HEK293 (cell line): ENCODE results near the gene USP32.
"Not testable (repeated sequence)": the region's sequence is repeated elsewhere in the genome, so short reads cannot be mapped to it uniquely, and the experiment has no call there.

Experiments
- CTCF ChIA-PET: fragments of 350-600 bp; formaldehyde crosslinking; extraction: SDS; loops from one replicate; lab custom pipeline; 2021; ENCODE audit warnings: antibody characterized with exemption; lab: Yijun Ruan, JAX
- POLR2A ChIA-PET: fragments of 300-600 bp; formaldehyde crosslinking; extraction: SDS; loops from one replicate; lab custom pipeline; 2020; ENCODE audit warnings: antibody characterized with exemption, inconsistent platforms; lab: Yijun Ruan, JAX
- H3K27ac ChIP-seq: fragments of 200-500 bp; sonication (Bioruptor generic); 2 replicates; pipeline ENCODE4 v1.5.1; 2014; ENCODE audit warnings: low read depth, low read length, control low read depth, inconsistent platforms; ENCODE audit errors: extremely low read depth
- H3K36me3 ChIP-seq, 2 experiments: fragments of 200-500 bp in 1 of 2; sonication (Bioruptor generic) in 1 of 2; 1 replicate in 1 of 2; 2 replicates in 1 of 2; pipeline ENCODE4 v1.5.1; 2014 to 2017; ENCODE audit warnings: inconsistent platforms in 2 of 2, low read length in 2 of 2; ENCODE audit not compliant: control insufficient read depth in 2 of 2, insufficient read depth in 1 of 2
- H3K4me1 ChIP-seq: fragments of 200-500 bp; sonication (Bioruptor generic); 2 replicates; pipeline ENCODE4 v1.5.1; 2014; ENCODE audit warnings: mild to moderate bottlenecking, low read length, inconsistent platforms; ENCODE audit not compliant: control insufficient read depth, insufficient read depth
- H3K4me3 ChIP-seq: 2 replicates; pipeline ENCODE4 v1.5.1; 2011; ENCODE audit warnings: low read depth, mild to moderate bottlenecking, control low read depth, low read length, moderate library complexity
- H3K9me3 ChIP-seq: fragments of 200-500 bp; sonication (Bioruptor generic); 2 replicates; pipeline ENCODE4 v1.5.1; 2014; ENCODE audit warnings: low read depth, low read length, inconsistent platforms; ENCODE audit not compliant: control insufficient read depth, insufficient read depth
- AEBP2 ChIP-seq: fragments of 450-650 bp; formaldehyde crosslinking; IDR thresholded peaks from 2 replicates; pipeline ENCODE4 v1.5.1; 2016; ENCODE audit warnings: missing biosample characterization, missing genetic modification characterization, borderline replicate concordance
- BCL6B ChIP-seq: fragments of 450-650 bp; formaldehyde crosslinking; IDR thresholded peaks from 2 replicates; pipeline ENCODE4 v1.5.1; 2017; ENCODE audit warnings: missing biosample characterization, missing genetic modification characterization
- KLF10 ChIP-seq: fragments of 450-650 bp; IDR thresholded peaks from 2 replicates; pipeline ENCODE4 v1.5.1; 2018; ENCODE audit warnings: missing biosample characterization, mild to moderate bottlenecking, missing genetic modification characterization
- OVOL3 ChIP-seq: fragments of 450-650 bp; formaldehyde crosslinking; IDR thresholded peaks from 2 replicates; pipeline ENCODE4 v1.5.1; 2016; ENCODE audit warnings: missing biosample characterization, missing genetic modification characterization
- PRDM6 ChIP-seq: fragments of 450-650 bp; formaldehyde crosslinking; IDR thresholded peaks from 2 replicates; pipeline ENCODE4 v1.5.1; 2017; ENCODE audit warnings: missing biosample characterization, missing genetic modification characterization
- TCF7L2 ChIP-seq: IDR thresholded peaks from 2 replicates; pipeline ENCODE4 v1.6.1; 2011; ENCODE audit warnings: low read depth, mild to moderate bottlenecking, inconsistent platforms, low read length, moderate library complexity, borderline replicate concordance
- ZBTB8A ChIP-seq: fragments of 450-650 bp; formaldehyde crosslinking; IDR thresholded peaks from 2 replicates; pipeline ENCODE4 v1.5.1; 2016; ENCODE audit warnings: missing biosample characterization, missing genetic modification characterization
- ZNF112 ChIP-seq: fragments of 450-650 bp; formaldehyde crosslinking; IDR thresholded peaks from 2 replicates; pipeline ENCODE4 v1.5.0; 2017; ENCODE audit warnings: missing biosample characterization, missing genetic modification characterization
- ZNF148 ChIP-seq: fragments of 450-650 bp; formaldehyde crosslinking; IDR thresholded peaks from 2 replicates; pipeline ENCODE4 v1.5.0; 2017; ENCODE audit warnings: missing biosample characterization, missing genetic modification characterization, borderline replicate concordance
- ZNF157 ChIP-seq: fragments of 450-650 bp; formaldehyde crosslinking; IDR thresholded peaks from 2 replicates; pipeline ENCODE4 v1.5.1; 2016; ENCODE audit warnings: missing biosample characterization, missing genetic modification characterization
- ZNF18 ChIP-seq: fragments of 450-650 bp; formaldehyde crosslinking; IDR thresholded peaks from 2 replicates; pipeline ENCODE4 v1.5.1; 2016; ENCODE audit warnings: missing biosample characterization, missing genetic modification characterization
- ZNF211 ChIP-seq: fragments of 450-650 bp; formaldehyde crosslinking; IDR thresholded peaks from 2 replicates; pipeline ENCODE4 v1.5.1; 2016; ENCODE audit warnings: low read depth, missing biosample characterization, missing genetic modification characterization
- ZNF24 ChIP-seq: fragments of 450-650 bp; formaldehyde crosslinking; IDR thresholded peaks from 2 replicates; pipeline ENCODE4 v1.5.1; 2016; ENCODE audit warnings: missing biosample characterization, missing genetic modification characterization
- ZNF335 ChIP-seq: fragments of 450-650 bp; formaldehyde crosslinking; conservative IDR thresholded peaks from 2 replicates; pipeline ENCODE4 v1.5.1; 2016; ENCODE audit warnings: missing biosample characterization, missing genetic modification characterization
- ZNF514 ChIP-seq: fragments of 450-650 bp; formaldehyde crosslinking; IDR thresholded peaks from 2 replicates; pipeline ENCODE4 v1.5.1; 2016; ENCODE audit warnings: missing biosample characterization, missing genetic modification characterization
- ZNF549 ChIP-seq: fragments of 450-650 bp; IDR thresholded peaks from 2 replicates; pipeline ENCODE4 v1.5.1; 2018; ENCODE audit warnings: missing biosample characterization, missing genetic modification characterization, mild to moderate bottlenecking, inconsistent platforms, moderate library complexity
- ZNF560 ChIP-seq: fragments of 450-650 bp; formaldehyde crosslinking; IDR thresholded peaks from 2 replicates; pipeline ENCODE4 v1.5.1; 2017; ENCODE audit warnings: missing biosample characterization, missing genetic modification characterization, borderline replicate concordance
- ZNF621 ChIP-seq: fragments of 450-650 bp; formaldehyde crosslinking; IDR thresholded peaks from 2 replicates; pipeline ENCODE4 v1.5.1; 2017; ENCODE audit warnings: missing biosample characterization, missing genetic modification characterization
- ZNF670 ChIP-seq: fragments of 450-650 bp; formaldehyde crosslinking; IDR thresholded peaks from 2 replicates; pipeline ENCODE4 v1.5.1; 2016; ENCODE audit warnings: missing biosample characterization, missing genetic modification characterization, low read depth
- ZNF785 ChIP-seq: fragments of 450-650 bp; formaldehyde crosslinking; IDR thresholded peaks from 2 replicates; pipeline ENCODE4 v1.5.1; 2016; ENCODE audit warnings: missing biosample characterization, missing genetic modification characterization
- ZNF792 ChIP-seq: fragments of 450-650 bp; formaldehyde crosslinking; IDR thresholded peaks from 2 replicates; pipeline ENCODE4 v1.5.1; 2016; ENCODE audit warnings: missing biosample characterization, missing genetic modification characterization
- ZSCAN16 ChIP-seq: fragments of 450-650 bp; formaldehyde crosslinking; IDR thresholded peaks from 2 replicates; pipeline ENCODE4 v1.5.1; 2016; ENCODE audit warnings: missing biosample characterization, missing genetic modification characterization

USP32 gene

GRCh38 chr17:60348616-60349015 lies 43.3 kb downstream of the USP32 start:
- no peak overlapping the region for H3K27ac ChIP-seq
- POLR2A ChIA-PET: no interaction called here
- H3K36me3 ChIP-seq: peaks cover 5 to 12% of the 10 kb centered on the region in 2 experiments; a peak in 2 of 3 replicates
- no peaks in the 10 kb centered on the region for H3K9me3 ChIP-seq
- H3K4me3 ChIP-seq: no peak overlapping the region
- TF ChIP-seq ZNF24 (tag by site-specific recombination): no peak
- no peak for TF ChIP-seq ZNF18 (tag by site-specific recombination)
- TF ChIP-seq AEBP2: no peak
- no peak for TF ChIP-seq ZNF792 (tag by site-specific recombination)
- TF ChIP-seq OVOL3: no peak
- TF ChIP-seq ZBTB8A (tag by site-specific recombination): no peak
- H3K4me1 ChIP-seq: peaks cover 3% of the 10 kb centered on the region; the same call in 1 of the 2 replicates
- CTCF ChIA-PET: no interaction called here

GRCh38 chr17:60345233-60345632 lies 46.7 kb downstream of the USP32 start:
- H3K4me3 ChIP-seq: no peak overlapping the region
- TF ChIP-seq ZNF148 (tag by site-specific recombination): no peak
- no peak for TF ChIP-seq ZNF621 (tag by site-specific recombination)
- TF ChIP-seq BCL6B (tag by site-specific recombination): 0 out of 2 replicates have a peak, but pooled peaks have one; percentile 31
- peak; percentile 46; the same call in 1 of the 2 replicates for TF ChIP-seq PRDM6 (tag by site-specific recombination)
- TF ChIP-seq ZNF157 (tag by site-specific recombination): no peak
- peak; percentile 43; the same call in 1 of the 2 replicates for TF ChIP-seq TCF7L2
- TF ChIP-seq ZNF514 (tag by site-specific recombination): no peak
- TF ChIP-seq ZNF549 (tag by site-specific recombination): no peak
- TF ChIP-seq ZSCAN16: no peak
- no peak for TF ChIP-seq ZNF785 (tag by site-specific recombination)
- TF ChIP-seq ZNF112: no peak
- no peak for TF ChIP-seq ZNF670 (tag by site-specific recombination)
- TF ChIP-seq KLF10 (tag by site-specific recombination): no peak
- TF ChIP-seq ZNF335 (tag by site-specific recombination): no peak
- no peak for TF ChIP-seq ZNF560 (tag by site-specific recombination)
- TF ChIP-seq ZNF211 (tag by site-specific recombination): no peak
- CTCF ChIA-PET: interaction anchor here (1.0 kb wide), 1 partner anchor 115 kb away, joined by 3 read pairs; no protein-coding TSS in a partner anchor
- no peaks in the 10 kb centered on the region for H3K9me3 ChIP-seq
- peaks cover 3% of the 10 kb centered on the region; the same call in 1 of the 2 replicates for H3K4me1 ChIP-seq
- H3K27ac ChIP-seq: no peak overlapping the region
- POLR2A ChIA-PET: no interaction called here
- peaks cover 12 to 19% of the 10 kb centered on the region in 2 experiments; a peak in 2 of 3 replicates for H3K36me3 ChIP-seq

GRCh38 chr17:60342492-60342891 lies 49.4 kb downstream of the USP32 start:
- not testable (repeated sequence) for H3K27ac ChIP-seq, H3K4me3 ChIP-seq, H3K9me3 ChIP-seq, H3K4me1 ChIP-seq
- H3K36me3 ChIP-seq: peaks cover 19 to 20% of the 10 kb centered on the region in 2 experiments; a peak in 2 of 3 replicates
- CTCF ChIA-PET: interaction anchor here (0.8 kb wide), 1 partner anchor 46 kb away, joined by 3 read pairs; no protein-coding TSS in a partner anchor
- POLR2A ChIA-PET: interaction anchor here (0.5 kb wide), 1 partner anchor 17 kb away, joined by 3 read pairs; no protein-coding TSS in a partner anchor
